DOHH2 (cell line): ENCODE data around the gene RPH3AL.

ENCODE experiments used
- H3F3A ChIP-seq: fragments of 200-600 bp; sonication (generic), shearing (Covaris generic); 2 replicates; pipeline ENCODE4 v1.6.0; 2016; ENCODE audit warnings: antibody characterized with exemption, mild to moderate bottlenecking; ENCODE audit not compliant: control insufficient read depth, insufficient read depth
- H3K27ac ChIP-seq: fragments of 200-600 bp; sonication (generic); 2 replicates; pipeline ENCODE4 v1.5.1; 2014; ENCODE audit warnings: low read depth, mild to moderate bottlenecking, low read length, moderate library complexity
- H3K27me3 ChIP-seq: fragments of 200-600 bp; sonication (generic); 2 replicates; pipeline ENCODE4 v1.6.1; 2014; ENCODE audit warnings: mild to moderate bottlenecking, low read length, mixed read lengths; ENCODE audit not compliant: control insufficient read depth
- H3K36me3 ChIP-seq: fragments of 200-600 bp; sonication (generic); 2 replicates; pipeline ENCODE4 v1.6.1; 2014; ENCODE audit warnings: mild to moderate bottlenecking, low read length, moderate library complexity, mixed read lengths; ENCODE audit not compliant: control insufficient read depth
- H3K4me1 ChIP-seq: fragments of 200-600 bp; sonication (generic); 2 replicates; pipeline ENCODE4 v1.6.1; 2014; ENCODE audit warnings: mild to moderate bottlenecking, low read length, mixed read lengths; ENCODE audit not compliant: control insufficient read depth
- H3K4me2 ChIP-seq: fragments of 200-600 bp; sonication (generic); 2 replicates; pipeline ENCODE4 v1.6.0; 2014; ENCODE audit warnings: mild to moderate bottlenecking, low read length, moderate library complexity
- H3K4me3 ChIP-seq: fragments of 200-600 bp; sonication (generic); 2 replicates; pipeline ENCODE4 v1.5.1; 2014; ENCODE audit warnings: mild to moderate bottlenecking, low read length, mixed read lengths
- H3K79me2 ChIP-seq: fragments of 200-600 bp; sonication (generic); 2 replicates; pipeline ENCODE4 v1.6.1; 2014; ENCODE audit warnings: mild to moderate bottlenecking, low read length, mixed read lengths; ENCODE audit not compliant: control insufficient read depth
- H3K9me2 ChIP-seq: fragments of 200-600 bp; sonication (generic); replicated peaks from 2 replicates; pipeline ENCODE4 v1.6.1; 2014; ENCODE audit warnings: mild to moderate bottlenecking, low read length, mixed read lengths; ENCODE audit not compliant: control insufficient read depth
- H3K9me3 ChIP-seq: fragments of 200-600 bp; sonication (generic); 2 replicates; pipeline ENCODE4 v1.6.1; 2014; ENCODE audit warnings: antibody characterized with exemption, low read length, mixed read lengths; ENCODE audit not compliant: control insufficient read depth, insufficient read depth
- H4K20me1 ChIP-seq: fragments of 200-600 bp; sonication (generic); 2 replicates; pipeline ENCODE4 v1.6.0; 2014; ENCODE audit warnings: low read depth, mild to moderate bottlenecking, antibody characterized with exemption, low read length, moderate library complexity; ENCODE audit not compliant: control insufficient read depth, insufficient read depth
- CTCF ChIP-seq: fragments of 200-600 bp; sonication (generic); IDR thresholded peaks from one replicate; pipeline ENCODE4 v1.5.1; 2014; ENCODE audit warnings: antibody characterized with exemption, mild to moderate bottlenecking, low read depth, low read length; ENCODE audit not compliant: poor library complexity, severe bottlenecking
- EZH2phosphoT487 ChIP-seq: fragments of 200-600 bp; sonication (generic); IDR thresholded peaks from 2 replicates; pipeline ENCODE4 v1.6.1; 2017; ENCODE audit warnings: borderline replicate concordance, mild to moderate bottlenecking, antibody characterized with exemption, low read length, moderate library complexity, mixed read lengths

The RPH3AL gene

GRCh38 chr17:260031-260791 is 92.4 kb downstream of the RPH3AL start:
- H3K9me3 ChIP-seq, result no peaks in the 10 kb centered on the region
- H4K20me1 ChIP-seq, result no peaks in the 10 kb centered on the region
- no peak overlapping the region for H3K4me3 ChIP-seq
- no peaks in the 10 kb centered on the region for H3K79me2 ChIP-seq
- H3K9me2 ChIP-seq, result no peaks in the 10 kb centered on the region
- H3K36me3 ChIP-seq, result no peaks in the 10 kb centered on the region
- no peak overlapping the region for H3K4me2 ChIP-seq
- H3K27ac ChIP-seq, result no peak overlapping the region
- H3F3A ChIP-seq, result no peaks in the 10 kb centered on the region
- TF ChIP-seq EZH2phosphoT487 (no peak), CTCF (no peak)
- no peaks in the 10 kb centered on the region for H3K27me3 ChIP-seq
- H3K4me1 ChIP-seq, result no peaks in the 10 kb centered on the region

GRCh38 chr17:259341-259976 is 93.1 kb downstream of the RPH3AL start:
- H3K36me3 ChIP-seq, result no peaks in the 10 kb centered on the region
- H3K4me1 ChIP-seq, result no peaks in the 10 kb centered on the region
- no peaks in the 10 kb centered on the region for H4K20me1 ChIP-seq
- H3K27me3 ChIP-seq, result no peaks in the 10 kb centered on the region
- no peak overlapping the region for H3K27ac ChIP-seq
- H3K9me2 ChIP-seq, result no peaks in the 10 kb centered on the region
- TF ChIP-seq EZH2phosphoT487 (no peak), CTCF (no peak)
- H3F3A ChIP-seq, result no peaks in the 10 kb centered on the region
- no peak overlapping the region for H3K4me3 ChIP-seq
- H3K79me2 ChIP-seq, result no peaks in the 10 kb centered on the region
- no peak overlapping the region for H3K4me2 ChIP-seq
- no peaks in the 10 kb centered on the region for H3K9me3 ChIP-seq

GRCh38 chr17:258906-259305 is 93.7 kb downstream of the RPH3AL start:
- H3K4me1 ChIP-seq, result no peaks in the 10 kb centered on the region
- no peak overlapping the region for H3K27ac ChIP-seq
- H3F3A ChIP-seq, result no peaks in the 10 kb centered on the region
- H3K9me2 ChIP-seq, result no peaks in the 10 kb centered on the region
- TF ChIP-seq EZH2phosphoT487 (no peak), CTCF (no peak)
- no peak overlapping the region for H3K4me2 ChIP-seq
- H4K20me1 ChIP-seq, result no peaks in the 10 kb centered on the region
- no peak overlapping the region for H3K4me3 ChIP-seq
- H3K9me3 ChIP-seq, result no peaks in the 10 kb centered on the region
- no peaks in the 10 kb centered on the region for H3K79me2 ChIP-seq
- no peaks in the 10 kb centered on the region for H3K27me3 ChIP-seq
- H3K36me3 ChIP-seq, result no peaks in the 10 kb centered on the region
